ENCODE results near the gene LRIG2.

- TF ChIP-seq CTCF (tag by site-specific recombination; IDR thresholded peaks at IDR 0.05), result no peak
- no peak for TF ChIP-seq MEIS1 (CRISPR knock-in tag; IDR thresholded peaks at IDR 0.05; ENCODE audit: borderline replicate concordance)
Measured at GRCh38 chr1:113124366-113124765, 51.4 kb downstream of the LRIG2 start.

All from HEK293 (cell line).